Skin of body (tissue), 2 donors: ENCODE measurements around the gene SPSB3. TPM values are rescaled to one million over a fixed set of nuclear protein-coding genes. Genes with fewer than 3 reads are reported as not detected.

Source experiments
- DNase-seq: peaks from one replicate; lab custom pipeline; 2025; lab: John Stamatoyannopoulos, UW
- total RNA-seq: library from RNA; depleted of rRNA; stranded (reverse); fragments of >200 nt; gene quantifications from one replicate; pipeline ENCODE4 v1.2.3, GENCODE V29; 2014

SPSB3 gene
- total RNA-seq, 1 donor from 2014 or later = 32.7 TPM

- no peak for DNase-seq
Observed at GRCh38 chr16:1764971-1765370, 17.4 kb downstream of the SPSB3 start.

GRCh38 chr16:1763521-1764511 is 18.6 kb downstream of the SPSB3 start:
- no peak for DNase-seq

GRCh38 chr16:1762879-1763520 is 19.4 kb downstream of the SPSB3 start:
- DNase-seq = no peak

- DNase-seq = no peak
Observed at GRCh38 chr16:1762196-1762878, 20.0 kb downstream of the SPSB3 start.

- no peak for DNase-seq
Observed at GRCh38 chr16:1761751-1762150, 20.6 kb downstream of the SPSB3 start.

GRCh38 chr16:1760911-1761310 is 21.5 kb downstream of the SPSB3 start:
- no peak for DNase-seq

- DNase-seq = no peak
Observed at GRCh38 chr16:1759511-1759910, 22.9 kb downstream of the SPSB3 start.

- no peak for DNase-seq
Observed at GRCh38 chr16:1758923-1759322, 23.4 kb downstream of the SPSB3 start.

GRCh38 chr16:1757714-1758461 is 24.5 kb downstream of the SPSB3 start:
- no peak for DNase-seq

- no peak for DNase-seq
Observed at GRCh38 chr16:1754204-1754603, 28.2 kb downstream of the SPSB3 start.

GRCh38 chr16:1752853-1753252 is 29.5 kb downstream of the SPSB3 start:
- no peak for DNase-seq

GRCh38 chr16:1751946-1752345 is 30.4 kb downstream of the SPSB3 start:
- DNase-seq = no peak

- no peak for DNase-seq
Observed at GRCh38 chr16:1749152-1750117, 32.9 kb downstream of the SPSB3 start.

GRCh38 chr16:1747934-1748333 is 34.4 kb downstream of the SPSB3 start:
- DNase-seq = no peak

GRCh38 chr16:1746693-1747195 is 35.6 kb downstream of the SPSB3 start:
- no peak for DNase-seq

GRCh38 chr16:1745900-1746692 is 36.3 kb downstream of the SPSB3 start:
- DNase-seq = no peak

GRCh38 chr16:1745181-1745899 is 37.0 kb downstream of the SPSB3 start:
- DNase-seq = no peak

GRCh38 chr16:1744338-1744840 is 38.0 kb downstream of the SPSB3 start:
- DNase-seq = no peak
